ENCODE measurements around the gene PNKD.

The PNKD gene

GRCh38 chr2:218269900-218270720 is at the start of gene PNKD, which contains the start of gene AAMP:
Gene PNKD, plus strand, starts transcription at chr2:218270519. Its CDS starts 17 bp downstream, at chr2:218270536.
Gene AAMP, minus strand, starts transcription at chr2:218270137. Its CDS starts 51 bp downstream, at chr2:218270086.
- Histone ChIP-seq H3K27ac (peak within 1 kb of the TSS; percentile 79), H3K36me3 (peaks cover 32% of the 10 kb centered on the region), H3K9me3 (no peaks in the 10 kb centered on the region), H3K4me3 (ENCODE audit: low read depth in 1 of 2, low read length in 1 of 2) (peak within 1 kb of the TSS; percentile 79 to 84), H3K27me3 (no peaks in the 10 kb centered on the region), H3K4me1 (ENCODE audit: control insufficient read depth in 1 of 2, insufficient read depth in 1 of 2, low read depth in 1 of 2, low read length in 1 of 2) (peaks cover 35 to 39% of the 10 kb centered on the region in 2 experiments)
- peak; percentile 66 for TF ChIP-seq CTCF (IDR thresholded peaks at IDR 0.05)

- Histone ChIP-seq H3K27ac (peak overlapping the region; percentile 93), H3K9me3 (no peaks in the 10 kb centered on the region), H3K4me3 (ENCODE audit: low read depth in 1 of 2, low read length in 1 of 2) (peak overlapping the region; percentile 21 to 93), H3K27me3 (no peaks in the 10 kb centered on the region), H3K4me1 (ENCODE audit: control insufficient read depth in 1 of 2, insufficient read depth in 1 of 2, low read depth in 1 of 2, low read length in 1 of 2) (peaks cover 69 to 70% of the 10 kb centered on the region in 2 experiments), H3K36me3 (peaks cover 51% of the 10 kb centered on the region)
- TF ChIP-seq CTCF (IDR thresholded peaks at IDR 0.05): no peak
These were observed 49.3 kb upstream of the PNKD start for GRCh38 chr2:218221000-218221399.

- Histone ChIP-seq H3K27me3 (no peaks in the 10 kb centered on the region), H3K36me3 (peaks cover 72% of the 10 kb centered on the region), H3K4me1 (ENCODE audit: control insufficient read depth in 1 of 2, insufficient read depth in 1 of 2, low read depth in 1 of 2, low read length in 1 of 2) (peaks cover 62 to 67% of the 10 kb centered on the region in 2 experiments), H3K9me3 (no peaks in the 10 kb centered on the region), H3K27ac (peak overlapping the region; percentile 49), H3K4me3 (ENCODE audit: low read depth in 1 of 2, low read length in 1 of 2) (no peak overlapping the region)
- no peak for TF ChIP-seq CTCF (IDR thresholded peaks at IDR 0.05)
These were observed 47.3 kb upstream of the PNKD start for GRCh38 chr2:218223046-218223445.

GRCh38 chr2:218224186-218224585 is 46.1 kb upstream of the PNKD start:
- H3K27me3 ChIP-seq: no peaks in the 10 kb centered on the region
- peaks cover 83% of the 10 kb centered on the region for H3K36me3 ChIP-seq
- no peak for TF ChIP-seq CTCF (IDR thresholded peaks at IDR 0.05)
- H3K27ac ChIP-seq: peak overlapping the region; percentile 49
- no peak overlapping the region for H3K4me3 ChIP-seq (ENCODE audit: low read depth in 1 of 2, low read length in 1 of 2)
- peaks cover 61 to 78% of the 10 kb centered on the region in 2 experiments for H3K4me1 ChIP-seq (ENCODE audit: control insufficient read depth in 1 of 2, insufficient read depth in 1 of 2, low read depth in 1 of 2, low read length in 1 of 2)
- H3K9me3 ChIP-seq: no peaks in the 10 kb centered on the region

- H3K36me3 ChIP-seq: peaks cover 91% of the 10 kb centered on the region
- H3K9me3 ChIP-seq: no peaks in the 10 kb centered on the region
- H3K4me1 ChIP-seq (ENCODE audit: control insufficient read depth in 1 of 2, insufficient read depth in 1 of 2, low read depth in 1 of 2, low read length in 1 of 2): peaks cover 58 to 78% of the 10 kb centered on the region in 2 experiments
- no peaks in the 10 kb centered on the region for H3K27me3 ChIP-seq
- no peak overlapping the region for H3K4me3 ChIP-seq (ENCODE audit: low read depth in 1 of 2, low read length in 1 of 2)
- no peak for TF ChIP-seq CTCF (IDR thresholded peaks at IDR 0.05)
- peak overlapping the region; percentile 5 for H3K27ac ChIP-seq
These were observed 43.4 kb upstream of the PNKD start for GRCh38 chr2:218226903-218227302.

Measured in neutrophil (primary cell).